ENCODE results near the gene RUSC1.
"Not testable (repeated sequence)": the region's sequence is repeated elsewhere in the genome, so short reads cannot be mapped to it uniquely, and the experiment has no call there.

RUSC1 gene

GRCh38 chr1:155324037-155324716 is 3.5 kb downstream of the RUSC1 start:
- TF ChIP-seq CTCF (IDR thresholded peaks at IDR 0.05; ENCODE audit: borderline replicate concordance, insufficient read depth, low read depth, low read length) = no peak
- peak overlapping the region; percentile 63 for H3K4me3 ChIP-seq (ENCODE audit: low read depth, low read length)

GRCh38 chr1:155324717-155325602 is 4.3 kb downstream of the RUSC1 start:
- TF ChIP-seq CTCF (IDR thresholded peaks at IDR 0.05; ENCODE audit: borderline replicate concordance, insufficient read depth, low read depth, low read length) = peak; percentile 53; the same call in 1 of the 2 replicates
- H3K4me3 ChIP-seq (ENCODE audit: low read depth, low read length) = peak overlapping the region; percentile 63

GRCh38 chr1:155325603-155325893 is 4.9 kb downstream of the RUSC1 start:
- H3K4me3 ChIP-seq (ENCODE audit: low read depth, low read length) = no peak overlapping the region
- TF ChIP-seq CTCF (IDR thresholded peaks at IDR 0.05; ENCODE audit: borderline replicate concordance, insufficient read depth, low read depth, low read length) = no peak

GRCh38 chr1:155326020-155326526 is 5.4 kb downstream of the RUSC1 start:
- TF ChIP-seq CTCF (IDR thresholded peaks at IDR 0.05; ENCODE audit: borderline replicate concordance, insufficient read depth, low read depth, low read length) = no peak

GRCh38 chr1:155326631-155327037 is 5.9 kb downstream of the RUSC1 start:
- no peak overlapping the region for H3K4me3 ChIP-seq (ENCODE audit: low read depth, low read length)
- no peak for TF ChIP-seq CTCF (IDR thresholded peaks at IDR 0.05; ENCODE audit: borderline replicate concordance, insufficient read depth, low read depth, low read length)

More at GRCh38 chr1:155326020-155326526, 5.4 kb downstream of the RUSC1 start:
- no peak overlapping the region for H3K4me3 ChIP-seq (ENCODE audit: low read depth, low read length)

- H3K4me3 ChIP-seq (ENCODE audit: low read depth, low read length) = no peak overlapping the region
These were observed 7.3 kb downstream of the RUSC1 start for GRCh38 chr1:155327981-155328380.

GRCh38 chr1:155328856-155329255 is 8.2 kb downstream of the RUSC1 start:
- H3K4me3 ChIP-seq (ENCODE audit: low read depth, low read length) = not testable (repeated sequence)

More at GRCh38 chr1:155327981-155328380, 7.3 kb downstream of the RUSC1 start:
- no peak for TF ChIP-seq CTCF (IDR thresholded peaks at IDR 0.05; ENCODE audit: borderline replicate concordance, insufficient read depth, low read depth, low read length)
